BJ (cell line): ENCODE measurements around the gene ALAD. TPM values are rescaled to one million over a fixed set of nuclear protein-coding genes. Genes with fewer than 3 reads are reported as not detected.
"Not testable (repeated sequence)": the region's sequence is repeated elsewhere in the genome, so short reads cannot be mapped to it uniquely, and the experiment has no call there.

Experiments used
- CTCF ChIA-PET: fragments of 350-600 bp; formaldehyde crosslinking; extraction: SDS; loops from one replicate; lab custom pipeline; 2021; ENCODE audit warnings: antibody characterized with exemption, inconsistent platforms; lab: Yijun Ruan, JAX
- POLR2A ChIA-PET: fragments of 300-600 bp; sonication (Branson Sonifier 250); formaldehyde crosslinking; extraction: SDS; loops from one replicate; lab custom pipeline; 2021; ENCODE audit warnings: antibody characterized with exemption; lab: Charles Lee
- DNase-seq: peaks from one replicate; pipeline ENCODE4 v3.0.0-alpha.2; 2011; ENCODE audit warnings: low read depth
- H3K27me3 ChIP-seq: 2 replicates; pipeline ENCODE4 v1.6.0; 2011; ENCODE audit warnings: low read length; ENCODE audit not compliant: control insufficient read depth, insufficient read depth
- H3K36me3 ChIP-seq: 2 replicates; pipeline ENCODE4 v1.5.1; 2011; ENCODE audit warnings: low read length; ENCODE audit not compliant: control insufficient read depth, insufficient read depth
- H3K4me3 ChIP-seq: 2 replicates; pipeline ENCODE4 v1.5.1; 2011; ENCODE audit warnings: low read depth, mild to moderate bottlenecking, control low read depth, low read length
- CTCF ChIP-seq: IDR thresholded peaks from 2 replicates; pipeline ENCODE4 v1.5.1; 2011; ENCODE audit warnings: low read depth, mild to moderate bottlenecking, control low read depth, inconsistent platforms, low read length, moderate library complexity; ENCODE audit not compliant: insufficient read depth
- polyA plus RNA-seq: library from polyadenylated mRNA; depleted of rRNA; stranded (reverse); fragments of >200 nt; gene quantifications from 2 replicates; pipeline ENCODE4 v1.2.3, GENCODE V29; 2011

Gene ALAD
- polyA plus RNA-seq, 1 experiment, result 9.5 TPM

DNA sequence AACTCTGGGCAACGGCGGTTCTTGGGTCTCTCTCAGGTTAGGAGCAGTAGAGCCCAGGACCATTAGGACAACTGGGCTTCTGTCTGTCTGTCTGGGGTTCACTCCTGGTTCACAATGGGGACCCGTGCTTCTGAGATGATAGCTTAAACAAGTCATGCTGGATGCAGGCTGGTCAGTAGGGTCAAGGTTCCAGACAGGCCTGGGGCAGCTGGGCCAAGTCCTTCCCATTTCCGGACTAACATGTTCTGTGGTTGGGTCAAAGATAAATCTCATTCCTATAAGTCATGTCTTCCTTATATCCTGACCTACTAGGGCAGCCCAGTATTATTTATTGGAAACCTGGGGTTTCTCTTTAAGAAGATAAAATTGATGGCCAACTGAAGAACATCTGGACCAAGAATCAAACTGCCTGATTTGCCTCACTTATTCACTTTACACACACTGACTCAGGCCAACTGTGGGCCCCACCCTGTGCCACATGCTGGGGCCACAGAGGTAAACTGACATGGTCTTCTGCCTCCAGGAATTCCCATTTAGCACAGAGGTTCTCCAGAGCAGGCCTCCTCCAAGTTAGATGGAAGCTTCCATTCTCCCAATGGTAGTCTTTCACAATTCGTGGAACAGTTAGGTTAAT is 32.6 kb downstream of the ALAD start:
- POLR2A ChIA-PET, result no interaction called here
- no peak overlapping the region for H3K4me3 ChIP-seq
- CTCF ChIA-PET, result interaction anchor here (0.6 to 1.8 kb wide), 3 partner anchors 9 to 19 kb away, joined by 3 read pairs; partner anchors contain the start of gene BSPRY
- peaks cover under 1% of the 10 kb centered on the region; the same call in 1 of the 2 replicates for H3K36me3 ChIP-seq
- no peak for TF ChIP-seq CTCF
- DNase-seq, result no peak
- H3K27me3 ChIP-seq, result no peaks in the 10 kb centered on the region

GRCh38 chr9:113365652-113366051 is 35.4 kb downstream of the ALAD start:
- H3K27me3 ChIP-seq, H3K36me3 ChIP-seq, CTCF ChIA-PET, DNase-seq, POLR2A ChIA-PET, H3K4me3 ChIP-seq: not testable (repeated sequence)

GRCh38 chr9:113364951-113365350 is 36.1 kb downstream of the ALAD start:
- TF ChIP-seq CTCF, result no peak
- Histone ChIP-seq H3K36me3 (no peaks in the 10 kb centered on the region), H3K27me3 (peaks cover 2% of the 10 kb centered on the region; the same call in 1 of the 2 replicates), H3K4me3 (no peak overlapping the region)
- ChIA-PET CTCF (interaction anchor here (0.7 to 1.1 kb wide), 2 partner anchors 54 to 668 kb away, joined by 3 to 5 read pairs; no protein-coding TSS in a partner anchor), POLR2A (no interaction called here)
- DNase-seq, result no peak

DNA sequence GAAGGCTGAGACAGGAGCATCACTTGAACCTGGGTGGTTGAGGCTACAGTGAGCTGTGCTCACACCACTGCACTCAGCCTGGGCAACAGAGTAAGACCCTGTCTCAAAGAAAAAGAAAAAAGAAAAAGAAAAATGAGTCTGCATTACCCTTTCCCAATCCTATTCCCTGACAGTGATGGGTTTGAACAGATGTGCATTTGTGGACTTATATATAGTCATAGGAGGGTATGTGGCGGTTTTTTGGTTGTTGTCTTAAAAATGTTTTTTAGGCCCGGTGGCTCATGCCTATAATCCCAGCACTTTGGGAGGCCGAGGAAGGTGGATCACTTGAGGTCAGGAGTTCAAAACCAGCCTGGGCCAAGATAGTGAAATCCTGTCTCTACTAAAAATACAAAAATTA is 37.7 kb downstream of the ALAD start:
- POLR2A ChIA-PET, result interaction anchor here (0.6 kb wide), 1 partner anchor 216 kb away, joined by 3 read pairs; no protein-coding TSS in a partner anchor
- Histone ChIP-seq H3K4me3 (no peak overlapping the region), H3K36me3 (no peaks in the 10 kb centered on the region), H3K27me3 (peaks cover 4% of the 10 kb centered on the region; the same call in 1 of the 2 replicates)
- no peak for DNase-seq
- TF ChIP-seq CTCF, result no peak
- CTCF ChIA-PET, result no interaction called here

DNA sequence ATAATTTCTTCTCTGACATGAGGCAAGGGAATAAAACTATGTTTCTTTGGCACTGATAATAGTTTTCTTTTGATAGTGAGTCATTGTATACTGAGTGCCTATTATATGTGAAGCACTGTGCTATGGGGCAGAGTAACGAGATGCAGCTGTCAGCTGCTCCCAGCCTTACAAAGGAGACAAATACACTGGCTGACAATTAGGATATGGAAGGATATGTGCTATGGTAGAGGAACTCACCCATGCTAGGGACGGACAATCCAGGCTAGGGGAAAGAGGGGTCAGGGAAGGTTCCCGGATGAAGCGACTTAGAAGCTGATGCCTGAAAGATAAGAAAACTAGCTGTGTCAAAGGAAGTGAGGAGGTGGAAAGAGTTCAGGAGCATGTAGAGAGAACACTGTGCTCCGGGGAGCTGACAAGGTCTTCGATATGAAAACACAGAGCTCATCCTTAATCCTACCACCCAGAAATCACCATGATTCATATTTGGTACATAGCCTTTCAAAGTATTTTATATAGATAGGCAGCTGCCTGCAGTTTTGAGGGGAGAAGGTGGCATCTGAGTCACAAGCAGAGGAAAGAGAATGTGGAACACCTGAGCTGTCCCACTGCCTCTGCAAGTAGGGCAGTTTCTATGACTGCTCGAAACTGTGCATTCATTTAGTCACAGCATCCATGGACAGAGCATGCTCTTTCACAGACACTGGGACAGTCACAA is 39.6 kb downstream of the ALAD start:
- DNase-seq, result no peak
- ChIA-PET CTCF (interaction anchor here (1.0 to 1.4 kb wide), 3 partner anchors 11 to 87 kb away, joined by 3 to 4 read pairs (median 3); no protein-coding TSS in a partner anchor), POLR2A (no interaction called here)
- Histone ChIP-seq H3K4me3 (no peak overlapping the region), H3K27me3 (peaks cover 6% of the 10 kb centered on the region), H3K36me3 (no peaks in the 10 kb centered on the region)
- no peak for TF ChIP-seq CTCF
